ENCODE data around the gene SENP3. TPM values are rescaled to one million over a fixed set of nuclear protein-coding genes. Genes with fewer than 3 reads are reported as not detected.

SENP3 gene
- polyA plus RNA-seq, 1 donor (not counting 4 experiments of a cell fraction or from before 2014, with no cell fraction given): 99.1 TPM

- dilution Hi-C loops (cut with MboI; ENCODE audit: extremely low pct_ligation_motif_present, low sequenced_read_pairs): no loop called here
- TF ChIP-seq EZH2 (IDR thresholded peaks at IDR 0.05; ENCODE audit: low read length) (no peak), CTCF (optimal IDR thresholded peaks at IDR 0.05 in 1 of 3, IDR thresholded peaks at IDR 0.05 in 1 of 3, conservative IDR thresholded peaks at IDR 0.05 in 1 of 3; ENCODE audit: extremely low read depth in 1 of 3, insufficient read depth in 2 of 3, low read length in 3 of 3) (peak in 1 of 3 experiments; percentile 7)
- H2AFZ ChIP-seq (ENCODE audit: control insufficient read depth, low read length): no peak overlapping the region
- peak overlapping the region; percentile 88 for H3K4me2 ChIP-seq (ENCODE audit: control insufficient read depth, extremely low read depth, insufficient read depth, low read depth, low read length)
- H3K9ac ChIP-seq (ENCODE audit: control insufficient read depth, extremely low read depth, insufficient read depth, low read length): peak overlapping the region; percentile 98
- DNase-seq (ENCODE audit: low read depth, low spot score) (no peak), FAIRE-seq (no peak)
- H3K27ac ChIP-seq (ENCODE audit: control insufficient read depth, insufficient read depth, low read length): peak overlapping the region; percentile 93
- peaks cover 46 to 64% of the 10 kb centered on the region in 2 experiments for H3K36me3 ChIP-seq (ENCODE audit: control insufficient read depth in 2 of 2, extremely low read depth in 1 of 2, insufficient read depth in 2 of 2, low read length in 2 of 2)
- peaks cover 33% of the 10 kb centered on the region for H3K4me1 ChIP-seq (ENCODE audit: control insufficient read depth, extremely low read depth, insufficient read depth, low read length)
- H3K9me3 ChIP-seq (ENCODE audit: control insufficient read depth, low read depth, low read length): no peaks in the 10 kb centered on the region
- H3K27me3 ChIP-seq (ENCODE audit: control insufficient read depth, extremely low read depth, insufficient read depth, low read length): no peaks in the 10 kb centered on the region
- H3K79me2 ChIP-seq (ENCODE audit: control insufficient read depth, insufficient read depth, low read length): peaks cover 59% of the 10 kb centered on the region
- peak overlapping the region; percentile 85 to 96 (median 91) for H3K4me3 ChIP-seq (ENCODE audit: control insufficient read depth in 2 of 3, extremely low read depth in 1 of 3, insufficient read depth in 2 of 3, low read depth in 1 of 3, low read length in 3 of 3)
- H4K20me1 ChIP-seq (ENCODE audit: control insufficient read depth, extremely low read depth, insufficient read depth, low read length): peaks cover 45% of the 10 kb centered on the region
- H3K9me1 ChIP-seq (ENCODE audit: control insufficient read depth, extremely low read depth, insufficient read depth, low read length): no peaks in the 10 kb centered on the region
Measured at GRCh38 chr17:7573324-7574080, 11.8 kb downstream of the SENP3 start.

- DNase-seq (ENCODE audit: low read depth, low spot score) (no peak), FAIRE-seq (no peak)
- H3K79me2 ChIP-seq (ENCODE audit: control insufficient read depth, insufficient read depth, low read length): peaks cover 58% of the 10 kb centered on the region
- dilution Hi-C loops (cut with MboI; ENCODE audit: extremely low pct_ligation_motif_present, low sequenced_read_pairs): no loop called here
- H3K9ac ChIP-seq (ENCODE audit: control insufficient read depth, extremely low read depth, insufficient read depth, low read length): peak overlapping the region; percentile 98
- H3K4me3 ChIP-seq (ENCODE audit: control insufficient read depth in 2 of 3, extremely low read depth in 1 of 3, insufficient read depth in 2 of 3, low read depth in 1 of 3, low read length in 3 of 3): peak overlapping the region; percentile 85 to 96 (median 91)
- H3K4me2 ChIP-seq (ENCODE audit: control insufficient read depth, extremely low read depth, insufficient read depth, low read depth, low read length): peak overlapping the region; percentile 88
- no peak overlapping the region for H2AFZ ChIP-seq (ENCODE audit: control insufficient read depth, low read length)
- peak overlapping the region; percentile 93 for H3K27ac ChIP-seq (ENCODE audit: control insufficient read depth, insufficient read depth, low read length)
- TF ChIP-seq CTCF (optimal IDR thresholded peaks at IDR 0.05 in 1 of 3, IDR thresholded peaks at IDR 0.05 in 1 of 3, conservative IDR thresholded peaks at IDR 0.05 in 1 of 3; ENCODE audit: extremely low read depth in 1 of 3, insufficient read depth in 2 of 3, low read length in 3 of 3) (no peak), EZH2 (IDR thresholded peaks at IDR 0.05; ENCODE audit: low read length) (no peak)
- H3K36me3 ChIP-seq (ENCODE audit: control insufficient read depth in 2 of 2, extremely low read depth in 1 of 2, insufficient read depth in 2 of 2, low read length in 2 of 2): peaks cover 43 to 69% of the 10 kb centered on the region in 2 experiments
- H3K9me3 ChIP-seq (ENCODE audit: control insufficient read depth, low read depth, low read length): no peaks in the 10 kb centered on the region
- no peaks in the 10 kb centered on the region for H3K27me3 ChIP-seq (ENCODE audit: control insufficient read depth, extremely low read depth, insufficient read depth, low read length)
- peaks cover 54% of the 10 kb centered on the region for H4K20me1 ChIP-seq (ENCODE audit: control insufficient read depth, extremely low read depth, insufficient read depth, low read length)
- H3K9me1 ChIP-seq (ENCODE audit: control insufficient read depth, extremely low read depth, insufficient read depth, low read length): peaks cover 3% of the 10 kb centered on the region
- H3K4me1 ChIP-seq (ENCODE audit: control insufficient read depth, extremely low read depth, insufficient read depth, low read length): peaks cover 39% of the 10 kb centered on the region
Measured at GRCh38 chr17:7574176-7574953, 12.6 kb downstream of the SENP3 start.
